HepG2 (cell line): ENCODE data around the gene TRIM28. TPM values are rescaled to one million over a fixed set of nuclear protein-coding genes. Genes with fewer than 3 reads are reported as not detected.

Experiments
- ATF7-NPFF ChIP-seq: sonication (generic); formaldehyde crosslinking; IDR thresholded peaks from 2 replicates; pipeline ENCODE4 v1.8.1; 2023; ENCODE audit warnings: mild to moderate bottlenecking, low read depth, missing genetic modification reagents, moderate library complexity
- CCDC6 ChIP-seq: sonication (generic); formaldehyde crosslinking; IDR thresholded peaks from 2 replicates; pipeline ENCODE4 v1.8.1; 2022; ENCODE audit warnings: mild to moderate bottlenecking, missing genetic modification reagents, moderate library complexity
- DDIT3 ChIP-seq: sonication (generic); formaldehyde crosslinking; IDR thresholded peaks from 2 replicates; pipeline ENCODE4 v1.4.0; 2020; ENCODE audit warnings: mild to moderate bottlenecking, missing genetic modification reagents
- HDAC1 ChIP-seq: sonication (generic); formaldehyde crosslinking; IDR thresholded peaks from 2 replicates; pipeline ENCODE4 v1.5.1; 2020; ENCODE audit warnings: mild to moderate bottlenecking, missing genetic modification reagents
- KDM3A ChIP-seq: IDR thresholded peaks from 2 replicates; pipeline ENCODE4 v1.6.1; 2018; ENCODE audit warnings: low read depth, missing compliant biosample characterization
- PCBP1 ChIP-seq: fragments of 200-400 bp; formaldehyde crosslinking; IDR thresholded peaks from 2 replicates; pipeline ENCODE4 v1.6.1; 2017; ENCODE audit warnings: mild to moderate bottlenecking, low read depth, low read length, borderline replicate concordance
- RELA ChIP-seq: sonication (generic); formaldehyde crosslinking; IDR thresholded peaks from 2 replicates; pipeline ENCODE4 v1.4.0; 2020; ENCODE audit warnings: missing genetic modification reagents
- RFXAP ChIP-seq: sonication (generic); formaldehyde crosslinking; IDR thresholded peaks from 2 replicates; pipeline ENCODE4 v1.4.0; 2020; ENCODE audit warnings: missing genetic modification reagents, borderline replicate concordance
- TCF7 ChIP-seq: sonication (generic); IDR thresholded peaks from 2 replicates; pipeline ENCODE4 v1.6.1; 2016; ENCODE audit warnings: antibody characterized with exemption, low read depth
- TRAFD1 ChIP-seq: sonication (generic); formaldehyde crosslinking; IDR thresholded peaks from 2 replicates; pipeline ENCODE4 v1.5.1; 2020; ENCODE audit warnings: missing genetic modification reagents, mild to moderate bottlenecking, borderline replicate concordance
- ZBTB10 ChIP-seq: sonication (generic); formaldehyde crosslinking; IDR thresholded peaks from 2 replicates; pipeline ENCODE4 v1.4.0; 2020; ENCODE audit warnings: missing genetic modification reagents, borderline replicate concordance
- ZBTB49 ChIP-seq: sonication (generic); formaldehyde crosslinking; IDR thresholded peaks from 2 replicates; pipeline ENCODE4 v1.4.0; 2020; ENCODE audit warnings: missing genetic modification reagents, borderline replicate concordance
- ZNF550 ChIP-seq: sonication (generic); formaldehyde crosslinking; IDR thresholded peaks from 2 replicates; pipeline ENCODE4 v1.4.0; 2020; ENCODE audit warnings: mild to moderate bottlenecking, missing genetic modification reagents, borderline replicate concordance
- ZNF605 ChIP-seq: sonication (generic); formaldehyde crosslinking; IDR thresholded peaks from 2 replicates; pipeline ENCODE4 v1.8.0; 2022; ENCODE audit warnings: mild to moderate bottlenecking, missing genetic modification reagents
- ZNF704 ChIP-seq: sonication (generic); formaldehyde crosslinking; IDR thresholded peaks from 2 replicates; pipeline ENCODE4 v1.8.1; 2023; ENCODE audit warnings: mild to moderate bottlenecking, inconsistent platforms, moderate library complexity, missing genetic modification reagents, borderline replicate concordance
- ZNF776 ChIP-seq: sonication (generic); formaldehyde crosslinking; IDR thresholded peaks from 2 replicates; pipeline ENCODE4 v1.4.0; 2020; ENCODE audit warnings: mild to moderate bottlenecking, missing genetic modification reagents
- ZSCAN12 ChIP-seq: sonication (generic); formaldehyde crosslinking; IDR thresholded peaks from 2 replicates; pipeline ENCODE4 v1.9.0; 2021; ENCODE audit warnings: mild to moderate bottlenecking, missing genetic modification reagents
- ZSCAN31 ChIP-seq: sonication (generic); formaldehyde crosslinking; IDR thresholded peaks from 2 replicates; pipeline ENCODE4 v1.5.0; 2020; ENCODE audit warnings: low read depth, mild to moderate bottlenecking, missing genetic modification reagents
- polyA plus RNA-seq, 8 experiments: library from polyadenylated mRNA; depleted of rRNA in 3 of 8; stranded (reverse) in 7 of 8; unstranded in 1 of 8; fragments of >200 nt; fragmentation: Illumina TruSeq in 4 of 8; extraction: Trizol in 4 of 8; gene quantifications; 2 replicates each; pipeline versions ENCODE4 v1.2.1 to v1.2.3, GENCODE V29; 2011 to 2016; ENCODE audit warnings: low read depth in 4 of 8, missing spikeins in 1 of 8, mixed read lengths in 1 of 8; ENCODE audit not compliant: insufficient read depth in 1 of 8
- total RNA-seq, 5 experiments: library from RNA; depleted of rRNA; stranded (reverse); fragments of >200 nt; fragmentation: Illumina TruSeq; extraction: Trizol; gene quantifications; 2 replicates each; pipeline ENCODE4 v1.2.3, GENCODE V29; 2016; ENCODE audit warnings: low read depth in 1 of 5

The TRIM28 gene
- total and polyA plus RNA-seq, 2 of the 13 experiments (the other 11 are each of a cell fraction or from before 2014, with no cell fraction given): 361 to 439 TPM

- TF ChIP-seq TRAFD1 (CRISPR knock-in tag) (no peak), ZNF605 (no peak), PCBP1 (peak; percentile 87; the same call in 1 of the 2 replicates), KDM3A (CRISPR knock-in tag) (peak; percentile 67; the same call in 1 of the 2 replicates), CCDC6 (CRISPR knock-in tag) (peak; percentile 93; the same call in 1 of the 2 replicates), ATF7-NPFF (no peak), ZBTB49 (CRISPR knock-in tag) (0 out of 2 replicates have a peak, but pooled peaks have one; percentile 17), ZBTB10 (no peak), ZNF704 (CRISPR knock-in tag) (peak; percentile 92; the same call in 1 of the 2 replicates), RELA (peak; percentile 91), HDAC1 (CRISPR knock-in tag) (peak; percentile 69), TCF7 (no peak), ZSCAN31 (CRISPR knock-in tag) (peak; percentile 87), ZNF776 (CRISPR knock-in tag) (peak; percentile 66; the same call in 1 of the 2 replicates), RFXAP (CRISPR knock-in tag) (peak; percentile 73; the same call in 1 of the 2 replicates), DDIT3 (CRISPR knock-in tag) (no peak), ZSCAN12 (CRISPR knock-in tag) (no peak), ZNF550 (CRISPR knock-in tag) (peak; percentile 89; the same call in 1 of the 2 replicates)
These were observed 29.9 kb upstream of the TRIM28 start (continued) for GRCh38 chr19:58513694-58514563.
